GM15510 (cell line): ENCODE results near the gene RCBTB2.

Experiments used
- POLR2A ChIP-seq: IDR thresholded peaks from 3 replicates; pipeline ENCODE4 v1.6.1; 2011; ENCODE audit warnings: borderline replicate concordance; ENCODE audit not compliant: insufficient read length; ENCODE audit errors: extremely low read depth

RCBTB2 gene

DNA sequence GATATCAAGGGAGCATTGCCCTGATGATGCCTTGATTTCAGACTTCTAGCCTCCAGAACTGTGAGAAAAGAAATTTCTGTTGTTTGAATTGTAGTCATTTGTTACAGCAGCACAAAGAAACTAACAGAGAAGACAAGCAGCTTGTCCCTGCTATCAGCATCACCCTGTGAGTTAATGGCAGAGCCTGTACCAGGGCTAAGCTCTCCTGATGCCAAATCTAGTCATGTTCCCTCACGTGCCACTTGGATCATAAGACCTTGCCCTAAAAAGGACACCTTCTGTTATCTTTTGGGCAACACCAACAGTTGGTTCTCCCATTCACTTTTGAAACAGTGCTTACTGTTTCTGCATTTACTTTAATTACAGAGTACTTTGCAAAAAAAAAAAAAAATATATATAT is 14.8 kb downstream of the RCBTB2 start:
- no peak for TF ChIP-seq POLR2A

DNA sequence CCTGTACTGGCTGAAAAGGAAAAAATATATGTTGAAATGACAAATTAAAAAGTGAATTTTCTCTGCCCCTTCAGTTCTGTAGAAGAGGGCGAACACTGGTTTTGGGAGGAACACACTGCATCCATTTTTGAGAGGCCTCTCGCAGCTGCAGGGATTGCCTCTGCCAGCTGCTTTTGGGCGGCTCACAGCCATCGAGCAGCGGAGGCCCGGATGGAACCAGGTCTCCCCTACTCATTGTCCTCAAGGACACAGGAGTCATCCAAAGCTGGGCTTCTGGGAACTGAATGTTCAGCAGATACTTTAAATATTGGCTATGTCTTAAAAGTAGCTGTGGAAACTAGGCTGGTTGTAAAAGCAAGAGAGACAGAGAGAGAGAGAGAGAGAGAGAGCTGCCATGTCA is 17.1 kb downstream of the RCBTB2 start:
- TF ChIP-seq POLR2A, result no peak

DNA sequence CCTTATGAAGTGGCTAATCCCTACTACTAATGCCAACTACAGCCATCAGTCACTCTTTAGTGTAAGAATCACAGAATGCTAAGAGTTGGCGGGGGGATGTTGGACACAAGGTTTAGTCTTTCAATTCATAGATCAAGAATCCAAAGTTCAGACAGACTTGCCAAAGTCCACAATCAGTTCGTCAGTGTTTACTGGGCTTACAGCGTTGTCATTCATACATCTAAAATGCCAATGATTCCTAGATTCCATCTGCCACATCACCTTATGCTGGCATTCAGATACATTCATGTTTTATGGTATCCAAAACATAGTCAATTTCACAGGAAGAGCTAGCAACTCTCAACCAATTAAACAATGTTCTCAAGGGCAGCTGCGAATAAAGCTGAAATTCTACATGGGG is 18.1 kb downstream of the RCBTB2 start:
- no peak for TF ChIP-seq POLR2A

DNA sequence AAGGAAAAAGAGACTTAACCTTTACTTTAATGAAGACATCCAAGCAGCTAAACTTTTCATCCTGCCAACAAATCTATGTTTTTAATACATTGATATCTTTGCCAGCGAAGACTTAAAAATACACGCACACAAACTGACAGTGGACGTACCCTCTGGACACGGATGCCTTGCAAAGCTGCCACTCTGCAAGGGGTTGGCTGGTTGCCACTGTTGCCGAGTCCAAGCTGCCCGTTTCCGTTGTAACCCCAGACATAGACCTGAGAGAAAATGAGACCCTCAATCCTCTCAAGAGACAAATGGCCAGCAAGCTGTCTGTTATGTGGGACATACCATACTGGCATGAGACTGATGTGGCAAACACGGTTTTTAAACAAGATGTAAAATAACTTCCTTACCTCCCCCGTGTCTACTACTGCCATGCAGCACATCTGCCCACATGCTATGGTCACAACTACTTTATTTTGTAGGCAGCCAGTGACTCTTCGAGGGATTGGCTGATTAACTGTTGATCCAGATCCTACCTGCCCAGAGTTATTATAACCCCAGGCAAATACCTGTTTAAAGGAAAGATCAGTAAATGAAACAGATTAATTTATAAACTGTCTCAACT is 21.2 kb downstream of the RCBTB2 start:
- TF ChIP-seq POLR2A, result no peak

DNA sequence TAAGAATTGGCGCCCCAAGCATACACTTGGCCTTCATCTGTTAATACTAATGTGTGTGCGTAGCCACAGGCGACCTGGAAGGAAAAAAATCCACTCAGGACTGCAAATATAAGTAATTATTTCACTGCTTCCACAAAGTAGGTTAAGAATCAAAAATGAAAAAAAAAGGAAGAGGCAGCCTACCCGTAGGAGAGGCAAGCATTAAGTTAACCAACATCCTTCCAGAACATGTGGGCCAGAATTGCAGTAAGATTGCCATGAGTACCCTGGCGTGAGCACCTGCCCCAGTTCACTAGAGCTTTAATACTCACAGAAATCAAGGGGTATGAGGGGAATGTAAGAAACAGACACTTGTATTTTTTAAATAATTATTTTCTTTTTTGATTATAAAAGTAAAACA is 22.2 kb downstream of the RCBTB2 start:
- TF ChIP-seq POLR2A, result no peak

DNA sequence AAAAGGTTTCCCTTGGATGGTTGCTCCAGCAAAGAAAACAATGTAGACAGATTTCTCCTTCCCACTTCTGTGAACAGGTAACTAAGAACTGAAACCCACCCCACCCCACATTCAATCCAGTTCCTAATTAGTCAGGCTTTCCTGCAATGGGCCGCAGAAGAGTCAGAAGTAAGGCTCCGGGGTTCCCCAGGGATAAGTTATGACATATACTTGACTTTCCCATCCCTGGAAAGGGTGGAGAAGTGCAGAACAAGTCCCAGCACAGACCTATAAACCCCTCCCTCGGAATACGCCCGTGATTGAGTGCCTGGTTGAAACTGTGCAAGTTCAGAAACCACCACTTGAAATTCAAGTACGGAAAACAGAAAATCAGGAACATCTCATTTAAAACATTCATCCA is 24.9 kb downstream of the RCBTB2 start:
- TF ChIP-seq POLR2A, result no peak

DNA sequence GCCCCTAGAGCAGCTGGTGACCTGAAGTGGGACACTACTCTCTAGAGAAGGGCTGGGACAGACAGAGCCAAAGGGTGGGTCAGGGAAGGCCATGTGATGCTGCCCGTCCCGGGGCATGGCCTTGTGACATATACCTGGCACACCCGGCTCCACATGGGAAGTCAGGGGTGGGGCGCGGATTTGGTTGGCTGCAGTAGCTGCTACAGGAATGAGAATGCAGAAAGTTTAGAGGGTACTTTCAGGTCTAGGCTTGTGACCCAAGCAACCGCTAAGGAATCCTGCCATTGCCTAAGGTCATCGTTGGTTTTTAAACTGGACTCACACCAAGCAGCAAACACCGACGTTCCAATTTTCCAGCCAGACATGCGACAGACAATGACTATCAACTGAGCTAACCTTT is 25.9 kb downstream of the RCBTB2 start:
- TF ChIP-seq POLR2A, result no peak

DNA sequence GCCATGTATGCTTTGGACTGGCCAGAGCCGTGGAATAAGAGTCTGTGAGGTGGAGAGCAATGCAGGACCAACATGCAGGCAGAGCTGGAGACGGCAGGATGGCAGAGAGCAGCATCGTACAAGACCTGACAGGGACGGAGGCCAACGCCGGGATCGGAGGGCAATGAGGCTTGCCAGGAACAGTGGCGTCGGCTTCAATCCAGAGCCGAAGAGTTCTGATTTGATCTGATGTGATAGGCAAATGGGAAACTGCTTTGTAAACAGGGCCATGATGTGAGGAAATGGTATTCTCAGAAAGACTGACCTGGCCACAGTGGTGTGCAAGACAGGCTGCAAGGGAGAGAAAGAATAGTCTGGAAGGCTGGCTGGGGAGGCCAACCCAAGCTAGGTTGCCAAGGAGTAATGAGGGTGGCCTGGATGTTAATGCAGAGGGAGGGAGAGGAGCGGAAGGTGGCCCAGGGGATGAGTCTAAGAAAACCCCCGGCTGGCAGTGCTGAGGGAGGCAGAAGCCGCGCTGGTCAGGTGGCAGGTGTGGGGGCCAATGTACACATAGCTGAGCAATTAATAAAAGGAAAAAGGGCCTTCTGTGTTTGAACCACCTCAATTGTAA is 26.7 kb downstream of the RCBTB2 start:
- no peak for TF ChIP-seq POLR2A

DNA sequence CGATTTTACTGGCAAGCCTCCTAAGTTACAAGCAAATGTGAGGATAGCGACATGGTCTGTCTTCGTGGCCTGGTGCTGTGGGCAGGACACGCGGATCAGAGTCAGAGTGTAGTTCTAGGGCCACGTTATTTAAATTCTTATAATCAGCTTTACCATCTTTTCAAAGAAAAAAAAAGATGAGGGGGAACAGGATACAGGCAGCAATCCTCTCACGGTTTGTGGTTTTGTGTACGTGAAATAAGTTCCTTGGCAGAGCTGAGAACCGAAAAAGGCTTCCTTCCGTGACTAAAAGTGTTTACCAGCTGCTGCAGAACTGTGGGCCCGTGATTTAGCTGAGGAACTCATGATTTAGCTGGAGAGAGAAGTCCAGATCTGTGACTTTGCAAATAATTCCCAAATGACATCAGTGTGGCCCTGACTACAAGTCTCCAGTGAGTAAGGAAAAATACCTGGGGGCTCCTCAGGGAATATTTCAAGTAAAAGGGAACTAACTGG is 27.2 kb downstream of the RCBTB2 start:
- no peak for TF ChIP-seq POLR2A

DNA sequence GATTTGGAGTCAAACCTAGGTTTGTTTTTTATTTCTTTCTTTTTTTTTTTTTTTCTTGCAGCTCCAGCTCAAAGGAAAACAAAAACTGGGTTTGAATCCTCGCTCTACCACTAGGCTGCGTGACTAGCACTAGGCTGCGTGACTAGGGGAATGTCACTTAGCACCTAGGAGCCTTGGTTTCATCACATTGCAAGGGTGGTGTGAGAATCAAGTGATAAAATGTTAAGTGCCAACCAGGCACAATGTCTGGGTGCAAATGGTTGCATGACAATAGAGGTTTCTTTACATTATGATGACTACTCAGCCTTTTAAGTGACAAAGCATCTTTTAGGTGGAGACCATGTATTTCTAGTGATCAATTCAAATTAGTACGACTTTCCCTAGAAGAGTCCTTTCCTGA is 27.9 kb downstream of the RCBTB2 start:
- no peak for TF ChIP-seq POLR2A

DNA sequence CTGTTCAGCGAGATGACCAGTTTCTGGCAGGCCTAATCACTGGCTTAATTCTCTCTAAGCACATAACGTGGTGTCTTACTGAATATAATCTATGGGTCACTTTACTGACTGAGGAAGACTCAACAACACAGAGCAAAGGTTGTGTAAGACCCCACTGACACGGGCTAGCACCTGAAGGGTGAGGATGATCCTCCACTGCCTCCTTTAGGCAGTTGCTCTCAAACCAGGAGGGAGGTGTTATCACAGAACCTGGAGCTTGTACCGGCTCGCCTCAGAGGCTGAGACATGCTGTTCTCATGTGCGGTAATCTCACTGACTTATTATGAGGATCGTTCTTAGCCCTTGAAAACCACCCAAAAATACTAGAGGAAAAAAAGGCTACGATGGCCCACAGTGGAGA is 28.3 kb downstream of the RCBTB2 start:
- TF ChIP-seq POLR2A, result no peak

DNA sequence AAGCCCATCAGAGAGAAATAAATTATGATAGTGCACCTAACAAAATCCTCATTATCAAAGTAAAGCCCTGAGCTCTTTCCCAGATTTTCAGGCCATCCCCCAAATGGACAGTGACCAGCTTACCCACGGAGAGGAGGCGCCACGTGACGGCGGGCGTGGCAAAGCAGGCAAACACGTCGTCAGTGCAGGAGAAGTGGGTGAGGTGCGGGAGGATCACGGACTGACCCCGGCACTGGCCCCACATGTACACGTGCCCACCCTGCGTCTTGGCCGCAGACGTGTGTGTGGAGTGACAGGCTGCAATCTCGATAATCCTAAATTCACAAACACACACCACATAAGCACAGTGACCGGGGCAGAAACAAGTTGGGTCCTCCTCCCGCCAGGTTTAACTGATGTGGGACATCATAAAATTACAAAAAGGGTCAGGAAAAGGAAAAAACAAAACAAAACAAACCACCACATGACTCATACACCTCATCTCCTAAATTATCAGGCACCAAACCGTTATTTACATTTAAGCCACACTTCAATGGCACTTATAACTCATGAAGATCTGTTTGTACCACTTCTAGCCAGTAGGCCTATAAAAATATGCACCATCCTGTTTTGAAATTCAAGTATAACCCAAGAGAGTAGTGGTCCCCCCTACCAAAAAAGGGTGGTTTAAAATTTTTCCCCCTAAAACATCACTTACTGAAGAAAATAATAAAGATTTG is 30.1 kb downstream of the RCBTB2 start:
- no peak for TF ChIP-seq POLR2A

DNA sequence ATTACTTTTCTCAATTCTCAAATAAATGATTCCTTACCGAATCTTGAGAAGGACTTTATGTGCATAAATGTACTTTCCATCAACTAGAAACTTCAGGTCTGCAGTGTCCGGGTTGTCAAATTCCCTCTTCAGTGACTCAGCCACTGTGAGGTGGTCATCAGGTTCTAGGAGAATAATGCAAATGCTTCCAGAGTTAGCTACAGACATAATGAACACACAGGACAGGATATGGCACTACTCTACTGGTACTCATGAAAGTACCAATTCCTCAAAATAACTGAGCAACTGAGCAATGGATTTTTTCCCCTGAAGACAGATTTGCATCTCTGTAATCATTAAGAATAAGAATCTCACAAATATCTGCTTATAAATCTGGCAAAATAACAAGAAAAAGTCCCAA is 31.2 kb downstream of the RCBTB2 start:
- no peak for TF ChIP-seq POLR2A

DNA sequence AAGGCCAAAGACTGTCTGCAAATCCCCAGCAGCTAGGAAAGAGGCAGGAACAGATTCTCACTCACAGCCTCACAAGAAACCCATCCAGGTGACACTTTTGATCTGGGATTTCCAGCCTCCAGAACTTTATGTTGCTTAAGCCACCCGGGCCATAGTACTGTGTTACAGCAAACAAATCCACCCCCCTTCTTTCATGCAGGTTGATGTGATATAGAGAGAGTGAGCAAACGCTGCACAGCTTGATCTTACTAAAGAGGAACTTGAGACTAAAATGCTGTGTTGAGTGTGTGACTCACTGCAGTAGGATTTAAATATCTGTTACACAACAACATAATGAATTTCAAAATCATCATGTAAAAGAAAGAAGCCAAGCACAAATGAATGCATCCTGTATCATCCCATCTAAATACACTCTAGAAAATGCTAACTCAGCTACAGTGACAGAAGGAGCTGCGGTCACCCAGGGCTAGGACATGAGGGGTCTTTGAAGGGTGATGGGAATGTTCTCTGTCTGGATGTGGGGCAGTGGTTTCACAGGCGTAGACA is 32.2 kb downstream of the RCBTB2 start:
- TF ChIP-seq POLR2A, result no peak

DNA sequence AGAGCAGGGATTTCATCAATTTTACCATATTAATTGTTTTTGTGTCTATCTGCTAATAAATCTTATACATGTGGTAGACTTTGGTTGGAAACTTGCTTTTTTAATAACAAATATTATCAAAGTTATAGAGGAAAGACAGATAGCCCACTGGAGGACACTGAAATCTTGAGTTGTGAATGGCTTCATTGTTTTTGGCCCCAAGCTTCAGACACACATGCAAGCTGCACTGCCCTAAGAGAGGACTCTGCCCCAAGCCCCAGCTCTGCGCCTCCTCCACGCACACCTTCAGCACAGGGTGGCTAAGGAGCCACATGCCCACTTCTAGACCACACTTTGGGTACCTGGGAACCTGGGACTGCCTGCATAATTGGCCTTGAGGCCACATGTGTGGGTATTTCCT is 35.2 kb downstream of the RCBTB2 start:
- no peak for TF ChIP-seq POLR2A
